MM.1S (cell line): ENCODE results near the gene POLE.

Source experiments
- CTCF ChIP-seq: fragments of 300-600 bp; sonication (generic); IDR thresholded peaks from 2 replicates; pipeline ENCODE4 v1.5.1; 2016; ENCODE audit warnings: antibody characterized with exemption, low read length, mixed read lengths
- EZH2 ChIP-seq: fragments of 300-600 bp; sonication (generic); optimal IDR thresholded peaks from 2 replicates; pipeline ENCODE3; 2017; ENCODE audit warnings: low read depth, mild to moderate bottlenecking, antibody characterized with exemption, low read length, mixed read lengths
- EZH2phosphoT487 ChIP-seq: fragments of 300-600 bp; sonication (generic); IDR thresholded peaks from 2 replicates; pipeline ENCODE4 v1.6.1; 2018; ENCODE audit warnings: antibody characterized with exemption, low read length

GRCh38 chr12:132634411-132634990, 52.6 kb downstream of the POLE start:
- no peak for TF ChIP-seq CTCF
- TF ChIP-seq EZH2: no peak
- TF ChIP-seq EZH2phosphoT487: no peak
